GM19468 (cell line): ENCODE data around the gene TMEM256.

ENCODE experiments used
- ATAC-seq: cut with Tn5 transposase; IDR thresholded peaks from one replicate; pipeline ENCODE4 v1.9.1; 2021; ENCODE audit warnings: mild to moderate bottlenecking, moderate library complexity, moderate number of reproducible peaks; ENCODE audit not compliant: unreplicated experiment; ENCODE audit errors: extremely low read depth

TMEM256 gene

GRCh38 chr17:7431231-7431630 lies 27.3 kb upstream of the TMEM256 start:
- no peak for ATAC-seq

GRCh38 chr17:7429722-7430121 lies 25.8 kb upstream of the TMEM256 start:
- ATAC-seq: no peak

- no peak for ATAC-seq
Measured at GRCh38 chr17:7428557-7428956, 24.7 kb upstream of the TMEM256 start, which contains the start of gene SPEM3. SPEM3 (plus strand) TSS chr17:7428857; CDS start chr17:7428903, 46 bp downstream.

GRCh38 chr17:7427549-7427948 lies 23.7 kb upstream of the TMEM256 start:
- no peak for ATAC-seq

GRCh38 chr17:7426896-7427489 lies 23.1 kb upstream of the TMEM256 start:
- ATAC-seq: no peak

- no peak for ATAC-seq
Measured at GRCh38 chr17:7426203-7426863, 22.4 kb upstream of the TMEM256 start.

GRCh38 chr17:7425756-7426155 lies 21.9 kb upstream of the TMEM256 start:
- no peak for ATAC-seq

GRCh38 chr17:7425316-7425715 lies 21.4 kb upstream of the TMEM256 start, which contains the start of gene SPEM2:
SPEM2 (plus strand) TSS chr17:7425616; CDS start chr17:7425689, 73 bp downstream.
- no peak for ATAC-seq

- ATAC-seq: no peak
Measured at GRCh38 chr17:7423679-7424078, 19.8 kb upstream of the TMEM256 start.

- ATAC-seq: no peak
Measured at GRCh38 chr17:7421186-7421585, 17.3 kb upstream of the TMEM256 start.

GRCh38 chr17:7419819-7420610 lies 16.1 kb upstream of the TMEM256 start, which contains the start of gene SPEM1:
SPEM1 (plus strand) TSS chr17:7420324; CDS start chr17:7420385, 61 bp downstream.
- ATAC-seq: no peak

GRCh38 chr17:7418472-7419152 lies 14.7 kb upstream of the TMEM256 start:
- ATAC-seq: no peak

GRCh38 chr17:7417056-7417655 lies 13.3 kb upstream of the TMEM256 start:
- no peak for ATAC-seq

- no peak for ATAC-seq
Measured at GRCh38 chr17:7416323-7416722, 12.4 kb upstream of the TMEM256 start.

- no peak for ATAC-seq
Measured at GRCh38 chr17:7415784-7416183, 11.9 kb upstream of the TMEM256 start.

- ATAC-seq: no peak
Measured at GRCh38 chr17:7414837-7415236, 10.9 kb upstream of the TMEM256 start.

GRCh38 chr17:7413346-7413985 lies 9.6 kb upstream of the TMEM256 start:
- no peak for ATAC-seq

GRCh38 chr17:7411427-7411750 lies 7.5 kb upstream of the TMEM256 start:
- no peak for ATAC-seq

GRCh38 chr17:7410634-7411426 lies 6.9 kb upstream of the TMEM256 start:
- ATAC-seq: no peak
